HEK293 (cell line): Measurements from ENCODE around the gene HMX2.

Experiments used
- CTCF ChIA-PET: fragments of 350-600 bp; formaldehyde crosslinking; extraction: SDS; loops from one replicate; lab custom pipeline; 2021; ENCODE audit warnings: antibody characterized with exemption; lab: Yijun Ruan, JAX
- POLR2A ChIA-PET: fragments of 300-600 bp; formaldehyde crosslinking; extraction: SDS; loops from one replicate; lab custom pipeline; 2020; ENCODE audit warnings: antibody characterized with exemption, inconsistent platforms; lab: Yijun Ruan, JAX
- H3K27ac ChIP-seq: fragments of 200-500 bp; sonication (Bioruptor generic); 2 replicates; pipeline ENCODE4 v1.5.1; 2014; ENCODE audit warnings: low read depth, low read length, control low read depth, inconsistent platforms; ENCODE audit errors: extremely low read depth
- H3K36me3 ChIP-seq, 2 experiments: fragments of 200-500 bp in 1 of 2; sonication (Bioruptor generic) in 1 of 2; 1 replicate in 1 of 2; 2 replicates in 1 of 2; pipeline ENCODE4 v1.5.1; 2014 to 2017; ENCODE audit warnings: inconsistent platforms in 2 of 2, low read length in 2 of 2; ENCODE audit not compliant: control insufficient read depth in 2 of 2, insufficient read depth in 1 of 2
- H3K4me1 ChIP-seq: fragments of 200-500 bp; sonication (Bioruptor generic); 2 replicates; pipeline ENCODE4 v1.5.1; 2014; ENCODE audit warnings: mild to moderate bottlenecking, low read length, inconsistent platforms; ENCODE audit not compliant: control insufficient read depth, insufficient read depth
- H3K4me3 ChIP-seq: 2 replicates; pipeline ENCODE4 v1.5.1; 2011; ENCODE audit warnings: low read depth, mild to moderate bottlenecking, control low read depth, low read length, moderate library complexity
- H3K9me3 ChIP-seq: fragments of 200-500 bp; sonication (Bioruptor generic); 2 replicates; pipeline ENCODE4 v1.5.1; 2014; ENCODE audit warnings: low read depth, low read length, inconsistent platforms; ENCODE audit not compliant: control insufficient read depth, insufficient read depth
- BCL11B ChIP-seq: fragments of 450-650 bp; formaldehyde crosslinking; IDR thresholded peaks from 2 replicates; pipeline ENCODE4 v1.5.1; 2016; ENCODE audit warnings: low read depth, missing biosample characterization, missing genetic modification characterization
- GFI1B ChIP-seq: fragments of 450-650 bp; formaldehyde crosslinking; IDR thresholded peaks from 2 replicates; pipeline ENCODE4 v1.5.1; 2016; ENCODE audit warnings: missing biosample characterization, missing genetic modification characterization
- OVOL3 ChIP-seq: fragments of 450-650 bp; formaldehyde crosslinking; IDR thresholded peaks from 2 replicates; pipeline ENCODE4 v1.5.1; 2016; ENCODE audit warnings: missing biosample characterization, missing genetic modification characterization
- REPIN1 ChIP-seq: fragments of 450-650 bp; formaldehyde crosslinking; IDR thresholded peaks from 2 replicates; pipeline ENCODE4 v1.5.1; 2017; ENCODE audit warnings: missing biosample characterization, missing genetic modification characterization, low read depth
- TRIM28 ChIP-seq: IDR thresholded peaks from 2 replicates; pipeline ENCODE4 v1.6.1; 2011; ENCODE audit warnings: low read length, control low read depth, borderline replicate concordance
- ZEB2 ChIP-seq: fragments of 450-650 bp; formaldehyde crosslinking; IDR thresholded peaks from 2 replicates; pipeline ENCODE4 v1.5.1; 2016; ENCODE audit warnings: missing biosample characterization, missing genetic modification characterization
- ZFP37 ChIP-seq: fragments of 450-650 bp; formaldehyde crosslinking; IDR thresholded peaks from 2 replicates; pipeline ENCODE4 v1.5.1; 2016; ENCODE audit warnings: missing biosample characterization, missing genetic modification characterization
- ZNF121 ChIP-seq: fragments of 450-650 bp; formaldehyde crosslinking; IDR thresholded peaks from 2 replicates; pipeline ENCODE4 v1.5.1; 2016; ENCODE audit warnings: missing biosample characterization, missing genetic modification characterization
- ZNF146 ChIP-seq: fragments of 450-650 bp; formaldehyde crosslinking; IDR thresholded peaks from 2 replicates; pipeline ENCODE4 v1.5.1; 2016; ENCODE audit warnings: missing biosample characterization, missing genetic modification characterization
- ZNF174 ChIP-seq: fragments of 450-650 bp; formaldehyde crosslinking; IDR thresholded peaks from 2 replicates; pipeline ENCODE4 v1.5.0; 2017; ENCODE audit warnings: missing biosample characterization, mild to moderate bottlenecking, missing genetic modification characterization
- ZNF221 ChIP-seq: fragments of 450-650 bp; formaldehyde crosslinking; IDR thresholded peaks from 2 replicates; pipeline ENCODE4 v1.5.1; 2017; ENCODE audit warnings: missing biosample characterization, missing genetic modification characterization, borderline replicate concordance
- ZNF366 ChIP-seq: fragments of 450-650 bp; formaldehyde crosslinking; conservative IDR thresholded peaks from 2 replicates; pipeline ENCODE4 v1.5.1; 2016; ENCODE audit warnings: missing biosample characterization, missing genetic modification characterization
- ZNF423 ChIP-seq: fragments of 450-650 bp; formaldehyde crosslinking; IDR thresholded peaks from 2 replicates; pipeline ENCODE4 v1.5.1; 2016; ENCODE audit warnings: missing biosample characterization, missing genetic modification characterization
- ZNF596 ChIP-seq: fragments of 450-650 bp; IDR thresholded peaks from 2 replicates; pipeline ENCODE4 v1.5.0; 2018; ENCODE audit warnings: missing biosample characterization, mild to moderate bottlenecking, missing genetic modification characterization, moderate library complexity
- ZNF621 ChIP-seq: fragments of 450-650 bp; formaldehyde crosslinking; IDR thresholded peaks from 2 replicates; pipeline ENCODE4 v1.5.1; 2017; ENCODE audit warnings: missing biosample characterization, missing genetic modification characterization
- ZNF76 ChIP-seq: fragments of 450-650 bp; formaldehyde crosslinking; IDR thresholded peaks from 2 replicates; pipeline ENCODE4; 2016; ENCODE audit warnings: low read depth, missing biosample characterization, missing genetic modification characterization, borderline replicate concordance
- ZNF830 ChIP-seq: fragments of 450-650 bp; IDR thresholded peaks from 2 replicates; pipeline ENCODE4 v1.5.0; 2018; ENCODE audit warnings: missing biosample characterization, missing genetic modification characterization, low read depth, mild to moderate bottlenecking, moderate library complexity
- ZNF837 ChIP-seq: fragments of 450-650 bp; formaldehyde crosslinking; IDR thresholded peaks from 2 replicates; pipeline ENCODE4 v1.5.1; 2016; ENCODE audit warnings: missing biosample characterization, missing genetic modification characterization
- TF ChIP-seq, protein P1 (sequence below): fragments of 450-650 bp; formaldehyde crosslinking; IDR thresholded peaks from 2 replicates; pipeline ENCODE4 v1.5.1; 2016; ENCODE audit warnings: missing biosample characterization, missing genetic modification characterization
- TF ChIP-seq, protein P2 (sequence below): fragments of 450-650 bp; formaldehyde crosslinking; IDR thresholded peaks from 2 replicates; pipeline ENCODE4 v1.5.1; 2016; ENCODE audit warnings: missing biosample characterization, missing genetic modification characterization
- TF ChIP-seq, protein P3 (sequence below): fragments of 450-650 bp; formaldehyde crosslinking; IDR thresholded peaks from 2 replicates; pipeline ENCODE4 v1.5.1; 2016; ENCODE audit warnings: missing biosample characterization, missing genetic modification characterization

HMX2 gene

DNA sequence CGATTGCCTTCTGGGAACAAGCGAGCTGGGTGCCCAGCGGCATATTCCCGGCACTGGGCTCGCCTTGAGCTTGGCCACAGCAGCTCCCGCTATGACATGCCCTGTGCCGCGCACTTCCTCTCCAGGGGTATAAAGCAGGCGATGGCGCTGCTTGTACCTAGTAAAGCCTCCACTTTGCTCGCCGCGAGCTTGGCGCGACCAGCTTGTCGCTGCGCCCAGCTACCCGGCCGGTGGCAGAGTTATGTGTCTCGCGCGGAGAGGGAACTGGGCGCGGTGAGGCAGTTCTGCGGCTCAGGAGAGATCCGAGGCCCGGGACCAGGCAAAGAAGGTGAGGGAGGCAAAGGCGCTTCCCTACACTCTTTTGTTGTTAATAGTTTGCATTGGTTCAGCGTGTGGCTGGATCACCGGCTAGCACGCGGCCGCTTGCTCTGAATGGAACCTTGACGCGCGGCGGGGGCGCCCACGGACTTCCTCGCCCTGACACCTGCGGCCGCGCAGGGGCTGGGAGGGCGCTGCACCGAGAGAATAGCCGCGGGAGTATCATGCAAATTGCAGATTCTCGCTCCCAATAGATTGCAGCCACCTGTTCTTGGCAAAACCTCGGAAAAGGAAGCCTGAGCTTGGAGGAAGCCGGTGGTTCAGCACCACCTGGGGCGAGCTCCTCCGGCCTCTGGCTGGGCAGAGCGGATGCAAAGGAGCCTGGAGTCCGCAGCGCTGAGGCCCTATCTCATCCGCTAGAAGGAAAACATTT lies 3.2 kb downstream of the HMX2 start:
- TF ChIP-seq, protein P1, sequence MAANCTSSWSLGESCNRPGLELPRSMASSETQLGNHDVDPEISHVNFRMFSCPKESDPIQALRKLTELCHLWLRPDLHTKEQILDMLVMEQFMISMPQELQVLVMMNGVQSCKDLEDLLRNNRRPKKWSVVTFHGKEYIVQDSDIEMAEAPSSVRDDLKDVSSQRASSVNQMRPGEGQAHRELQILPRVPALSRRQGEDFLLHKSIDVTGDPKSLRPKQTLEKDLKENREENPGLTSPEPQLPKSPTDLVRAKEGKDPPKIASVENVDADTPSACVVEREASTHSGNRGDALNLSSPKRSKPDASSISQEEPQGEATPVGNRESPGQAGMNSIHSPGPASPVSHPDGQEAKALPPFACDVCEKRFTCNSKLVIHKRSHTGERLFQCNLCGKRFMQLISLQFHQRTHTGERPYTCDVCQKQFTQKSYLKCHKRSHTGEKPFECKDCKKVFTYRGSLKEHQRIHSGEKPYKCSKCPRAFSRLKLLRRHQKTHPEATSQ (tag by site-specific recombination): no peak
- TF ChIP-seq TRIM28: no peak
- TF ChIP-seq OVOL3 (tag by site-specific recombination): no peak
- TF ChIP-seq ZEB2 (tag by site-specific recombination): no peak
- no peak for TF ChIP-seq ZNF837 (tag by site-specific recombination)
- TF ChIP-seq, protein P2, sequence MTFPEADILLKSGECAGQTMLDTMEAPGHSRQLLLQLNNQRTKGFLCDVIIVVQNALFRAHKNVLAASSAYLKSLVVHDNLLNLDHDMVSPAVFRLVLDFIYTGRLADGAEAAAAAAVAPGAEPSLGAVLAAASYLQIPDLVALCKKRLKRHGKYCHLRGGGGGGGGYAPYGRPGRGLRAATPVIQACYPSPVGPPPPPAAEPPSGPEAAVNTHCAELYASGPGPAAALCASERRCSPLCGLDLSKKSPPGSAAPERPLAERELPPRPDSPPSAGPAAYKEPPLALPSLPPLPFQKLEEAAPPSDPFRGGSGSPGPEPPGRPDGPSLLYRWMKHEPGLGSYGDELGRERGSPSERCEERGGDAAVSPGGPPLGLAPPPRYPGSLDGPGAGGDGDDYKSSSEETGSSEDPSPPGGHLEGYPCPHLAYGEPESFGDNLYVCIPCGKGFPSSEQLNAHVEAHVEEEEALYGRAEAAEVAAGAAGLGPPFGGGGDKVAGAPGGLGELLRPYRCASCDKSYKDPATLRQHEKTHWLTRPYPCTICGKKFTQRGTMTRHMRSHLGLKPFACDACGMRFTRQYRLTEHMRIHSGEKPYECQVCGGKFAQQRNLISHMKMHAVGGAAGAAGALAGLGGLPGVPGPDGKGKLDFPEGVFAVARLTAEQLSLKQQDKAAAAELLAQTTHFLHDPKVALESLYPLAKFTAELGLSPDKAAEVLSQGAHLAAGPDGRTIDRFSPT: no peak
- no peak for TF ChIP-seq BCL11B (tag by site-specific recombination)
- TF ChIP-seq REPIN1: no peak
- TF ChIP-seq ZNF121 (tag by site-specific recombination): no peak
- TF ChIP-seq ZNF423 (tag by site-specific recombination): no peak
- no peak for TF ChIP-seq ZNF596 (tag by site-specific recombination)
- TF ChIP-seq ZNF221 (tag by site-specific recombination): no peak
- no peak for TF ChIP-seq ZNF76 (tag by site-specific recombination)
- TF ChIP-seq ZNF174 (tag by site-specific recombination): no peak
- TF ChIP-seq ZNF146: no peak
- no peak overlapping the region for H3K27ac ChIP-seq
- ChIA-PET CTCF (no interaction called here), POLR2A (no interaction called here)
- H3K9me3 ChIP-seq: no peaks in the 10 kb centered on the region
- H3K36me3 ChIP-seq: peaks cover 3 to 14% of the 10 kb centered on the region in 2 experiments
- H3K4me3 ChIP-seq: no peak overlapping the region
- H3K4me1 ChIP-seq: peaks cover 5% of the 10 kb centered on the region

DNA sequence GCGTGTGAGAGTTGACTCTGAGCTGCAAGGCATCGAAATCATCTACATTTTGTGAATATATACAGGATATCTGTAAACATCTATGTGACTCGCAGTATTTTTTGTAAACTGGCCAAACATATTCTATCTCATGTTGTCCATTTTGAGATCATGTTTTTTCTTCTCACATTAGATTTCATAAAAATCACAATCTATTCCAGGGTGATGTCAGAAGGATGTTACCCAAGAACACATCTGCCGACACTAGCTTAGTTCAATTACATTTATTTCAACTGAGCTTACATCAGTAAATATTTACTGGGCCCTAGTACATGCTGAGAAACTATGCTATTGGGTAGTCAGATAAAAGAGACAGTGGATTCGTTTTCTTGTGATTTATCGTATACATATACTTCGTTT lies 3.8 kb downstream of the HMX2 start:
- no peak overlapping the region for H3K4me3 ChIP-seq
- ChIA-PET POLR2A (no interaction called here), CTCF (no interaction called here)

More for the DNA sequence above, 3.8 kb downstream of the HMX2 start:
- Histone ChIP-seq H3K27ac (no peak overlapping the region), H3K36me3 (peaks cover 9 to 20% of the 10 kb centered on the region in 2 experiments)
- no peak for TF ChIP-seq ZNF621 (tag by site-specific recombination)
- TF ChIP-seq ZNF830 (tag by site-specific recombination): no peak
- TF ChIP-seq, protein P3, sequence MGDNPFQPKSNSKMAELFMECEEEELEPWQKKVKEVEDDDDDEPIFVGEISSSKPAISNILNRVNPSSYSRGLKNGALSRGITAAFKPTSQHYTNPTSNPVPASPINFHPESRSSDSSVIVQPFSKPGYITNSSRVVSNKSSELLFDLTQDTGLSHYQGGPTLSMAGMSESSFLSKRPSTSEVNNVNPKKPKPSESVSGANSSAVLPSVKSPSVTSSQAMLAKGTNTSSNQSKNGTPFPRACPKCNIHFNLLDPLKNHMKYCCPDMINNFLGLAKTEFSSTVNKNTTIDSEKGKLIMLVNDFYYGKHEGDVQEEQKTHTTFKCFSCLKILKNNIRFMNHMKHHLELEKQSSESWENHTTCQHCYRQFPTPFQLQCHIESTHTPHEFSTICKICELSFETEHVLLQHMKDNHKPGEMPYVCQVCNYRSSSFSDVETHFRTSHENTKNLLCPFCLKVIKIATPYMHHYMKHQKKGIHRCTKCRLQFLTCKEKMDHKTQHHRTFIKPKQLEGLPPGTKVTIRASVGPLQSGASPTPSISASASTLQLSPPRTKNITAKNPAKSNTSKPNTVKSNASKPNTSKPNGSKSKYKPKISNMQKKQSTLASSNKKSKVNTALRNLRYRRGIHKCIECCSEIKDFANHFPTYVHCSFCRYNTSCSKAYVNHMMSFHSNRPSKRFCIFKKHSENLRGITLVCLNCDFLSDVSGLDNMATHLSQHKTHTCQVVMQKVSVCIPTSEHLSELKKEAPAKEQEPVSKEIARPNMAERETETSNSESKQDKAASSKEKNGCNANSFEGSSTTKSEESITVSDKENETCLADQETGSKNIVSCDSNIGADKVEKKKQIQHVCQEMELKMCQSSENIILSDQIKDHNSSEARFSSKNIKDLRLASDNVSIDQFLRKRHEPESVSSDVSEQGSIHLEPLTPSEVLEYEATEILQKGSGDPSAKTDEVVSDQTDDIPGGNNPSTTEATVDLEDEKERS: no peak
- no peak for TF ChIP-seq GFI1B
- TF ChIP-seq ZFP37: no peak
- TF ChIP-seq ZNF366: no peak
- TF ChIP-seq, all 188 proteins: peak for 0
- Histone ChIP-seq H3K9me3 (no peaks in the 10 kb centered on the region), H3K4me1 (peaks cover 6% of the 10 kb centered on the region)
